ENCODE measurements around the gene OSBPL2.

The OSBPL2 gene

GRCh38 chr20:62301773-62302340 lies 63.5 kb downstream of the OSBPL2 start:
- DNase-seq (ENCODE audit: low read depth): peak; percentile 62

GRCh38 chr20:62302341-62303061 lies 64.2 kb downstream of the OSBPL2 start, which contains the start of gene ADRM1:
ADRM1 (plus strand) TSS chr20:62302997; CDS start chr20:62303569, 572 bp downstream.
- peak; percentile 83 for DNase-seq (ENCODE audit: low read depth)

- no peak for DNase-seq (ENCODE audit: low read depth)
Observed at GRCh38 chr20:62303062-62303339, 64.7 kb downstream of the OSBPL2 start.

GRCh38 chr20:62303340-62304226 lies 65.3 kb downstream of the OSBPL2 start:
- no peak for DNase-seq (ENCODE audit: low read depth)

GRCh38 chr20:62304331-62305148 lies 66.2 kb downstream of the OSBPL2 start:
- DNase-seq (ENCODE audit: low read depth): no peak

GRCh38 chr20:62305149-62305764 lies 66.9 kb downstream of the OSBPL2 start:
- DNase-seq (ENCODE audit: low read depth): no peak

GRCh38 chr20:62305765-62306413 lies 67.6 kb downstream of the OSBPL2 start:
- no peak for DNase-seq (ENCODE audit: low read depth)

- no peak for DNase-seq (ENCODE audit: low read depth)
Observed at GRCh38 chr20:62306414-62307187, 68.3 kb downstream of the OSBPL2 start.

GRCh38 chr20:62307226-62308101 lies 69.1 kb downstream of the OSBPL2 start:
- no peak for DNase-seq (ENCODE audit: low read depth)

- no peak for DNase-seq (ENCODE audit: low read depth)
Observed at GRCh38 chr20:62308102-62308822, 69.9 kb downstream of the OSBPL2 start.

GRCh38 chr20:62309198-62309944 lies 71.0 kb downstream of the OSBPL2 start:
- no peak for DNase-seq (ENCODE audit: low read depth)

- no peak for DNase-seq (ENCODE audit: low read depth)
Observed at GRCh38 chr20:62309947-62310756, 71.8 kb downstream of the OSBPL2 start.

GRCh38 chr20:62310757-62311121 lies 72.4 kb downstream of the OSBPL2 start:
- no peak for DNase-seq (ENCODE audit: low read depth)

- DNase-seq (ENCODE audit: low read depth): no peak
Observed at GRCh38 chr20:62311150-62311549, 72.8 kb downstream of the OSBPL2 start.

GRCh38 chr20:62311832-62312661 lies 73.7 kb downstream of the OSBPL2 start:
- DNase-seq (ENCODE audit: low read depth): no peak

- DNase-seq (ENCODE audit: low read depth): no peak
Observed at GRCh38 chr20:62312662-62312977, 74.3 kb downstream of the OSBPL2 start.
